Activated CD8-positive, alpha-beta memory T cell treated with anti-CD3 and anti-CD28 coated beads, Interleukin-2, amount 50 U/mL, for 48 hours (primary cell): ENCODE measurements around the gene RRP12.

Experiments used
- DNase-seq: peaks from one replicate; pipeline ENCODE4 v3.0.0-alpha.2; 2020

The RRP12 gene

DNA sequence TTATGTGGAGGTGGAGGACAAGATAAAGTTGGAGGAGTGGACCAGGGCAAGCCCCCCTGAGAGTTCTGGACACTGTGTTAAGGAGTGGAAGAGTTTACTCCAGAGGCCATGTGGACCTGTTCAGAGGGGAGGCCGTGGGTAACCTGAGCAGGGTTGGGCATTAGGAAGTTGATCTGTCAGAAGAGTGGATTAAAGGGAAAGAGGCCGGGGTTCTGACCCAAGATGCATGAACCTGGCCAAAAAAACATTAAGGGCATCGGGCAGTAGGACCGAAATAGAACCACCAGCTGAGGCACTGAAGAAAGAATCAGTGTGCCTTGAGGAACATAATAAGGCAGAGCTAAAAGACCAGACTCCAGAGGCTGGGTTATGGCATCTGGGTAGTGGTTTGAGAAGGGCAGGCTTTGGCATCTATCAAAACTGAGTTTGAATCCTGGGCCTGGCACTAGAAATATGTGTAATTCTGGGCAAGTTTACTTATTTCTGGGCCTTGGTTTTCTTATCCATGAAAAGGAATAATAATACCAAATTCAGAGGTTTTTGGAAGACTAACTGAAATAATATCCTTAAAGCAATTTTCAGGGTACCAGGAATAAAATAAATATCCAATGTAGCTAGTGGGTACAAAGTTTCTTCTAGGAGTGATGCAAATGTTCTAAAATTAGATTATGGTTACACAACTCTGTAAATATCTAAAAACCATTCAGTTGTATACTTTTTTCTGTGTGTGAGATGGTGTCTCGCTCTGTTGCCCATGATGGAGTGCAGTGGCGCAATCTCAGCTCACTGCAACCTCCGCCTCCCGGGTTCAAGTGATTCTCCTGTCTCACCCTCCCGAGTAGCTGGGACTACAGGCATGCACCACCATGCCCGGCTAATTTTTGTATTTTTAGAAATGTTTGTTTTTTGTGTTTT, 93.0 kb downstream of the RRP12 start:
- no peak for DNase-seq

DNA sequence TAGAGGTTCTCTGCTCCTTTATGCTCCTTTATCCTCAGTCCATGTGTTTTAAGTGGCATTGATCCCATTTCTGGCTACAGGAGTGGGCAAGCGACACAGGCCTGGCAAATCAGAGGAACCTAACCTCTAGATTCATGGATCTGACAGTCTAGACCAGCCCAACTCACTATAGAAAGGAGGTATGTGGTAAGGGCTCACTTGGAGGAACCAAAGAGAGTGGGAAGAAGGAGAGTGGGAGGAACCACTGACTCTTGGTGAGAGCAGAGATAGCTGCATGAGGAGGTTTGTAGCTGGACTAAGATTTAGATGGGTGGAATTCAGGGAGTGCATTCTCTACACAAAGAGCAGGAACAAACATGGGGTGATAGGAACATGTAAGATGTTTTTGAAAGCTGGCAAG, 93.7 kb downstream of the RRP12 start:
- DNase-seq = no peak
